ENCODE results near the gene CRNKL1.

DNA sequence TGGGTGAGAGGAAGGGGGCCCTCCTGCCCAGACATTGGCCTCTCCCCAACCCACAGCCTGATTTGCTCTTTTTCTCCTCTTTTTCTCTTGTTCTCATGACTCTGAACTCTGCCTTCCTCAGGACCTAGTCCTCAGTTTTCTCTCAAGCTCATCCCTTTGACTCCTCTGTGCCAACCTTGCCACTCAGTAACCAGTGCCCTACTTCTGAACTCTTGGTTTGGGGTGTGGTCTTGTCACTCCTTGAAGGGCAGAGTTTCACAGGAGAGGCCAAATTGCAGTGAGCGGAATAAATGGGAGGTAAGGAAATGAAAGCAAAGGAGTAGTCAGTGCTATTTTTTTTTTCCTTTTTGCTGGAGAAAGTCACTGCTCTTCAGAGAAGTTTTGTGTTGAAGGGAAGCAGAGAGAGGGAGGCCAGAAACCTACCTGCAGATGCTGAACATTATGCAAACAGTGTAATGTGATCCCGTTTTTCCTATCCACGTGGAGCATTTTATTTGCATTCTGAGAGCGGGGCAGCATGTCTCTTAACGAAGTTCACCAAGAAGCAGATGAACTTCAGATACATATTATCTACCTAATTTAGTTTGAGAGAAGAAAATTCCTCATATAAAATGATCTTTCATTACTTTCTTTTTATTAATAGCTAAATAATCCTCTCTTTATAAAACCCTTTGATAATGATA lies 27.0 kb upstream of the CRNKL1 start:
- TF ChIP-seq, protein P1, sequence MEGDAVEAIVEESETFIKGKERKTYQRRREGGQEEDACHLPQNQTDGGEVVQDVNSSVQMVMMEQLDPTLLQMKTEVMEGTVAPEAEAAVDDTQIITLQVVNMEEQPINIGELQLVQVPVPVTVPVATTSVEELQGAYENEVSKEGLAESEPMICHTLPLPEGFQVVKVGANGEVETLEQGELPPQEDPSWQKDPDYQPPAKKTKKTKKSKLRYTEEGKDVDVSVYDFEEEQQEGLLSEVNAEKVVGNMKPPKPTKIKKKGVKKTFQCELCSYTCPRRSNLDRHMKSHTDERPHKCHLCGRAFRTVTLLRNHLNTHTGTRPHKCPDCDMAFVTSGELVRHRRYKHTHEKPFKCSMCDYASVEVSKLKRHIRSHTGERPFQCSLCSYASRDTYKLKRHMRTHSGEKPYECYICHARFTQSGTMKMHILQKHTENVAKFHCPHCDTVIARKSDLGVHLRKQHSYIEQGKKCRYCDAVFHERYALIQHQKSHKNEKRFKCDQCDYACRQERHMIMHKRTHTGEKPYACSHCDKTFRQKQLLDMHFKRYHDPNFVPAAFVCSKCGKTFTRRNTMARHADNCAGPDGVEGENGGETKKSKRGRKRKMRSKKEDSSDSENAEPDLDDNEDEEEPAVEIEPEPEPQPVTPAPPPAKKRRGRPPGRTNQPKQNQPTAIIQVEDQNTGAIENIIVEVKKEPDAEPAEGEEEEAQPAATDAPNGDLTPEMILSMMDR (conservative IDR thresholded peaks at IDR 0.05 in 1 of 2, IDR thresholded peaks at IDR 0.05 in 1 of 2; ENCODE audit: extremely low read depth in 1 of 2, insufficient read depth in 1 of 2, low read depth in 1 of 2, low read length in 2 of 2): no peak
- no peak for TF ChIP-seq EZH2 (IDR thresholded peaks at IDR 0.05; ENCODE audit: borderline replicate concordance, low read length)
